Sigmoid colon (tissue), 7 donors: ENCODE data around the gene TMEM119. TPM values are rescaled to one million over a fixed set of nuclear protein-coding genes. Genes with fewer than 3 reads are reported as not detected.

Experiments
- DNase-seq: peaks from one replicate; pipeline ENCODE4 v3.0.0-alpha.2; 2019
- H3K27ac ChIP-seq, 4 donors: fragments of 200-600 bp; sonication (generic); one replicate each; pipeline ENCODE4 v1.5.1; 2016 to 2019; ENCODE audit warnings: mild to moderate bottlenecking in 1 of 4
- H3K27me3 ChIP-seq, 3 donors: fragments of 200-600 bp; sonication (generic); one replicate each; pipeline ENCODE4 v1.5.1; 2019; ENCODE audit warnings: mild to moderate bottlenecking in 1 of 3
- H3K36me3 ChIP-seq, 4 donors: fragments of 200-600 bp; sonication (generic); one replicate each; pipeline ENCODE4 v1.5.1; 2016 to 2019
- H3K4me1 ChIP-seq, 4 donors: fragments of 200-600 bp; sonication (generic); one replicate each; pipeline ENCODE4 v1.5.1; 2017 to 2019
- H3K4me3 ChIP-seq, 4 donors: fragments of 200-600 bp; sonication (generic); one replicate each; pipeline ENCODE4 v1.5.1; 2017 to 2019; ENCODE audit warnings: mild to moderate bottlenecking in 2 of 4, moderate library complexity in 1 of 4
- H3K9me3 ChIP-seq, 4 donors: fragments of 200-600 bp in 3 of 4; sonication (generic) in 3 of 4; one replicate each; pipeline versions ENCODE4 v1.5.1 to v1.6.1; 2013 to 2019
- CTCF ChIP-seq, 4 experiments: fragments of 450-650 bp in 3 of 4; fragments of 200-600 bp in 1 of 4; IDR thresholded peaks; one replicate each; pipeline ENCODE4 v1.5.1; 2016 to 2019; ENCODE audit warnings: antibody characterized with exemption in 4 of 4, mild to moderate bottlenecking in 3 of 4, moderate library complexity in 2 of 4
- EP300 ChIP-seq, 4 donors: sonication (generic); formaldehyde crosslinking; IDR thresholded peaks; one replicate each; pipeline ENCODE4 v1.6.1; 2017; ENCODE audit warnings: antibody characterized with exemption in 4 of 4
- POLR2A ChIP-seq, 2 donors: fragments of 450-650 bp; IDR thresholded peaks; one replicate each; pipeline ENCODE4 v1.6.1; 2016; ENCODE audit warnings: antibody characterized with exemption in 2 of 2, mild to moderate bottlenecking in 2 of 2, moderate library complexity in 2 of 2
- POLR2AphosphoS5 ChIP-seq, 4 donors: sonication (generic); formaldehyde crosslinking; IDR thresholded peaks; one replicate each; pipeline ENCODE4 v1.6.1; 2017; ENCODE audit warnings: antibody characterized with exemption in 4 of 4
- WGBS, 2 donors: extraction: QIAGEN DNeasy Blood & Tissue Kit; methylation state at CpG; one replicate each; pipeline ENCODE4 v1.1.7; 2013; 5-methylcytosine and 5-hydroxymethylcytosine counted together
- intact Hi-C: fragments of 100-400 bp; cut with DNase I; formaldehyde crosslinking; loops from one replicate; pipeline ENCODE4 v1.15.1; 2023
- polyA plus RNA-seq, 3 donors: library from polyadenylated mRNA; stranded (reverse); fragments of 200-250 nt; gene quantifications; one replicate each; pipeline ENCODE4 v1.2.3, GENCODE V29; 2013
- total RNA-seq, 4 donors: library from RNA; depleted of rRNA; stranded (reverse); fragments of >200 nt; gene quantifications; one replicate each; pipeline ENCODE4 v1.1.0, GENCODE V29; 2016
- donor health status: healthy with polysubstance abuse.
- donor health status: Bipolar disorder and iron deficiency.
- donor health status: healthy.

The TMEM119 gene
- total RNA-seq = 10 to 100 TPM in 1 of 4 donors, 1 to 10 TPM in 2, under 1 TPM in 1; 0.95 to 11.6 (median 6.7) TPM
- polyA plus RNA-seq = 10 to 100 TPM in 1 of 3 donors, 1 to 10 TPM in 2; 1.8 to 16.9 (median 2.4) TPM

- H3K4me3 ChIP-seq = peak within 1 kb of the TSS in 3 of 4 donors; percentile 21 to 32 (median 30)
- no peaks in the 10 kb centered on the region for H3K9me3 ChIP-seq
- no peaks in the 10 kb centered on the region for H3K4me1 ChIP-seq
- peak within 1 kb of the TSS in 2 of 4 donors; percentile 12 to 31 for H3K27ac ChIP-seq
- intact Hi-C loops = no loop called here
- no peaks in the 10 kb centered on the region for H3K36me3 ChIP-seq
- peak; percentile 76 for DNase-seq
- H3K27me3 ChIP-seq = no peaks in the 10 kb centered on the region
- WGBS, 2 donors = 42 to 55% methylated on average over 27 of the region's 27 CpGs
- TF ChIP-seq POLR2A (IDR thresholded peaks at IDR 0.05) (no peak), POLR2AphosphoS5 (IDR thresholded peaks at IDR 0.05) (no peak), CTCF (IDR thresholded peaks at IDR 0.05) (no peak), EP300 (IDR thresholded peaks at IDR 0.05) (no peak)
These were observed at the start of gene TMEM119 for GRCh38 chr12:108597559-108598471. TMEM119 (minus strand) TSS chr12:108598084; CDS start chr12:108592383, 5,701 bp downstream.

GRCh38 chr12:108646600-108647579 is 49.0 kb upstream of the TMEM119 start:
- TF ChIP-seq POLR2AphosphoS5 (IDR thresholded peaks at IDR 0.05) = no peak
- H3K9me3 ChIP-seq = no peaks in the 10 kb centered on the region
- H3K4me1 ChIP-seq = peaks cover 0 to 42% (median 32%) of the 10 kb centered on the region in 4 donors
- no peaks in the 10 kb centered on the region for H3K27me3 ChIP-seq
- WGBS, 2 donors = 74 to 90% methylated on average over 10 of the region's 10 CpGs
- H3K4me3 ChIP-seq = no peak overlapping the region
- H3K36me3 ChIP-seq = peaks cover 30 to 72% (median 46%) of the 10 kb centered on the region in 4 donors
- H3K27ac ChIP-seq = peak overlapping the region in 3 of 4 donors; percentile 32 to 77 (median 63)
- no peak for DNase-seq
- intact Hi-C loops = no loop called here

GRCh38 chr12:108645686-108646599 is 48.1 kb upstream of the TMEM119 start:
- Histone ChIP-seq H3K4me3 (no peak overlapping the region), H3K4me1 (peaks cover 0 to 51% (median 37%) of the 10 kb centered on the region in 4 donors), H3K9me3 (no peaks in the 10 kb centered on the region), H3K36me3 (peaks cover 23 to 63% (median 38%) of the 10 kb centered on the region in 4 donors), H3K27ac (peak overlapping the region in 2 of 4 donors; percentile 30 to 32), H3K27me3 (no peaks in the 10 kb centered on the region)
- 81 to 94% methylated on average over 15 of the region's 15 CpGs for WGBS, 2 donors
- intact Hi-C loops = no loop called here
- TF ChIP-seq EP300 (IDR thresholded peaks at IDR 0.05) (no peak), CTCF (IDR thresholded peaks at IDR 0.05) (no peak), POLR2A (IDR thresholded peaks at IDR 0.05) (no peak), POLR2AphosphoS5 (IDR thresholded peaks at IDR 0.05) (no peak)
- no peak for DNase-seq

GRCh38 chr12:108644811-108645120 is 46.9 kb upstream of the TMEM119 start:
- Histone ChIP-seq H3K36me3 (peaks cover 23 to 54% (median 33%) of the 10 kb centered on the region in 4 donors), H3K4me3 (no peak overlapping the region), H3K9me3 (no peaks in the 10 kb centered on the region), H3K27me3 (no peaks in the 10 kb centered on the region), H3K27ac (peak overlapping the region in 3 of 4 donors; percentile 55 to 63 (median 61)), H3K4me1 (peaks cover 0 to 43% (median 31%) of the 10 kb centered on the region in 4 donors)
- DNase-seq = no peak
- intact Hi-C loops = no loop called here
- no peak for TF ChIP-seq CTCF (IDR thresholded peaks at IDR 0.05)
- no peak for TF ChIP-seq EP300 (IDR thresholded peaks at IDR 0.05)
- TF ChIP-seq POLR2A (IDR thresholded peaks at IDR 0.05) = no peak
- TF ChIP-seq POLR2AphosphoS5 (IDR thresholded peaks at IDR 0.05) = no peak
- 95 to 97% methylated on average over 7 of the region's 7 CpGs for WGBS, 2 donors
